Measurements from ENCODE around the gene MINDY4. TPM values are rescaled to one million over a fixed set of nuclear protein-coding genes. Genes with fewer than 3 reads are reported as not detected.

MINDY4 gene
- polyA plus RNA-seq, 3 donors from 2014 or later: 0.45 to 0.71 TPM; not detected in 1

GRCh38 chr7:30771880-30772425, 736 bp downstream of the MINDY4 start:
- Mint-ChIP-seq H3K27ac (peak overlapping the region in 5 of 6 donors; percentile 6 to 82 (median 47)), H3K27me3 (ENCODE audit: low read depth in 3 of 3) (peaks cover 2% of the 10 kb centered on the region in 3 donors), H3K4me3 (peak overlapping the region; percentile 85 to 91 (median 85)), H3K9me3 (no peaks in the 10 kb centered on the region), H3K36me3 (no peaks in the 10 kb centered on the region), H3K4me1 (peaks cover 7 to 10% of the 10 kb centered on the region in 2 donors)
- DNase-seq: no peak

- H3K4me3 Mint-ChIP-seq: no peak overlapping the region
- no peak overlapping the region for H3K27ac Mint-ChIP-seq
- H3K36me3 Mint-ChIP-seq: no peaks in the 10 kb centered on the region
Observed at GRCh38 chr7:30772984-30773383, 1.8 kb downstream of the MINDY4 start.

GRCh38 chr7:30775992-30776391, 4.8 kb downstream of the MINDY4 start:
- no peak for DNase-seq
- Mint-ChIP-seq H3K36me3 (no peaks in the 10 kb centered on the region), H3K4me3 (no peak overlapping the region), H3K27ac (no peak overlapping the region), H3K27me3 (ENCODE audit: low read depth in 3 of 3) (peaks cover under 1 to 3% (median 2%) of the 10 kb centered on the region in 3 donors), H3K9me3 (no peaks in the 10 kb centered on the region), H3K4me1 (peaks cover 5 to 7% of the 10 kb centered on the region in 2 donors)

More at GRCh38 chr7:30772984-30773383, 1.8 kb downstream of the MINDY4 start:
- Mint-ChIP-seq H3K9me3 (no peaks in the 10 kb centered on the region), H3K27me3 (ENCODE audit: low read depth in 3 of 3) (peaks cover 0 to 2% (median 2%) of the 10 kb centered on the region in 3 donors), H3K4me1 (peaks cover 7 to 10% of the 10 kb centered on the region in 2 donors)
- no peak for DNase-seq

GRCh38 chr7:30776971-30777370, 5.8 kb downstream of the MINDY4 start:
- no peaks in the 10 kb centered on the region for H3K9me3 Mint-ChIP-seq
- H3K27ac Mint-ChIP-seq: no peak overlapping the region
- DNase-seq: no peak
- no peak overlapping the region for H3K4me3 Mint-ChIP-seq
- peaks cover 3 to 5% of the 10 kb centered on the region in 2 donors for H3K4me1 Mint-ChIP-seq
- peaks cover 1 to 4% (median 2%) of the 10 kb centered on the region in 3 donors for H3K27me3 Mint-ChIP-seq (ENCODE audit: low read depth in 3 of 3)
- H3K36me3 Mint-ChIP-seq: no peaks in the 10 kb centered on the region

GRCh38 chr7:30778255-30779025, 7.2 kb downstream of the MINDY4 start:
- Mint-ChIP-seq H3K27me3 (ENCODE audit: low read depth in 3 of 3) (peaks cover 0 to 4% (median 2%) of the 10 kb centered on the region in 3 donors), H3K4me3 (no peak overlapping the region), H3K9me3 (no peaks in the 10 kb centered on the region), H3K4me1 (no peaks in the 10 kb centered on the region), H3K36me3 (peaks cover 0 to 7% (median 0%) of the 10 kb centered on the region in 3 donors), H3K27ac (no peak overlapping the region)
- no peak for DNase-seq

GRCh38 chr7:30779574-30779973, 8.4 kb downstream of the MINDY4 start:
- H3K36me3 Mint-ChIP-seq: peaks cover 0 to 7% (median 0%) of the 10 kb centered on the region in 3 donors
- H3K4me3 Mint-ChIP-seq: no peak overlapping the region
- H3K9me3 Mint-ChIP-seq: no peaks in the 10 kb centered on the region
- no peak for DNase-seq
- no peaks in the 10 kb centered on the region for H3K4me1 Mint-ChIP-seq
- H3K27ac Mint-ChIP-seq: no peak overlapping the region
- H3K27me3 Mint-ChIP-seq (ENCODE audit: low read depth in 3 of 3): peaks cover 0 to 4% (median 2%) of the 10 kb centered on the region in 3 donors

- no peaks in the 10 kb centered on the region for H3K4me1 Mint-ChIP-seq
- peaks cover 0 to 4% (median 2%) of the 10 kb centered on the region in 3 donors for H3K27me3 Mint-ChIP-seq (ENCODE audit: low read depth in 3 of 3)
- H3K4me3 Mint-ChIP-seq: no peak overlapping the region
- no peak overlapping the region for H3K27ac Mint-ChIP-seq
- no peak for DNase-seq
- H3K36me3 Mint-ChIP-seq: peaks cover 0 to 8% (median 7%) of the 10 kb centered on the region in 3 donors
- H3K9me3 Mint-ChIP-seq: no peaks in the 10 kb centered on the region
Observed at GRCh38 chr7:30780941-30781340, 9.7 kb downstream of the MINDY4 start.

- peaks cover 0 to 4% (median 2%) of the 10 kb centered on the region in 3 donors for H3K27me3 Mint-ChIP-seq (ENCODE audit: low read depth in 3 of 3)
- H3K4me3 Mint-ChIP-seq: no peak overlapping the region
- no peaks in the 10 kb centered on the region for H3K9me3 Mint-ChIP-seq
- H3K36me3 Mint-ChIP-seq: peaks cover 0 to 8% (median 7%) of the 10 kb centered on the region in 3 donors
- no peaks in the 10 kb centered on the region for H3K4me1 Mint-ChIP-seq
- no peak for DNase-seq
- no peak overlapping the region for H3K27ac Mint-ChIP-seq
Observed at GRCh38 chr7:30782690-30783089, 11.5 kb downstream of the MINDY4 start.

GRCh38 chr7:30785786-30786185, 14.6 kb downstream of the MINDY4 start:
- Mint-ChIP-seq H3K9me3 (no peaks in the 10 kb centered on the region), H3K27ac (no peak overlapping the region), H3K27me3 (ENCODE audit: low read depth in 3 of 3) (peaks cover 0 to 3% (median 2%) of the 10 kb centered on the region in 3 donors), H3K4me1 (no peaks in the 10 kb centered on the region), H3K36me3 (peaks cover 0 to 8% (median 7%) of the 10 kb centered on the region in 3 donors), H3K4me3 (no peak overlapping the region)
- DNase-seq: no peak

- Mint-ChIP-seq H3K9me3 (no peaks in the 10 kb centered on the region), H3K4me3 (no peak overlapping the region), H3K36me3 (peaks cover 0 to 11% (median 3%) of the 10 kb centered on the region in 3 donors), H3K27ac (no peak overlapping the region), H3K4me1 (no peaks in the 10 kb centered on the region), H3K27me3 (ENCODE audit: low read depth in 3 of 3) (peaks cover 0 to 1% (median 0%) of the 10 kb centered on the region in 3 donors)
- DNase-seq: no peak
Observed at GRCh38 chr7:30787486-30787885, 16.3 kb downstream of the MINDY4 start.

GRCh38 chr7:30788640-30789333, 17.6 kb downstream of the MINDY4 start:
- Mint-ChIP-seq H3K9me3 (no peaks in the 10 kb centered on the region), H3K4me3 (no peak overlapping the region), H3K4me1 (no peaks in the 10 kb centered on the region), H3K36me3 (peaks cover 0 to 11% (median 0%) of the 10 kb centered on the region in 3 donors), H3K27ac (no peak overlapping the region), H3K27me3 (ENCODE audit: low read depth in 3 of 3) (peaks cover 0 to 1% (median 0%) of the 10 kb centered on the region in 3 donors)
- no peak for DNase-seq

GRCh38 chr7:30789334-30789711, 18.1 kb downstream of the MINDY4 start:
- Mint-ChIP-seq H3K27ac (no peak overlapping the region), H3K4me3 (no peak overlapping the region), H3K9me3 (no peaks in the 10 kb centered on the region), H3K4me1 (no peaks in the 10 kb centered on the region), H3K36me3 (peaks cover 0 to 11% (median 0%) of the 10 kb centered on the region in 3 donors), H3K27me3 (ENCODE audit: low read depth in 3 of 3) (peaks cover 0 to 1% (median 0%) of the 10 kb centered on the region in 3 donors)
- DNase-seq: no peak

GRCh38 chr7:30790356-30790755, 19.1 kb downstream of the MINDY4 start:
- no peak for DNase-seq
- Mint-ChIP-seq H3K27ac (no peak overlapping the region), H3K36me3 (peaks cover 0 to 6% (median 0%) of the 10 kb centered on the region in 3 donors), H3K9me3 (no peaks in the 10 kb centered on the region), H3K27me3 (ENCODE audit: low read depth in 3 of 3) (peaks cover 0 to 1% (median 0%) of the 10 kb centered on the region in 3 donors), H3K4me1 (no peaks in the 10 kb centered on the region), H3K4me3 (no peak overlapping the region)

GRCh38 chr7:30791114-30791513, 19.9 kb downstream of the MINDY4 start:
- H3K27ac Mint-ChIP-seq: no peak overlapping the region
- H3K9me3 Mint-ChIP-seq: no peaks in the 10 kb centered on the region
- peaks cover 1 to 4% of the 10 kb centered on the region in 2 donors for H3K4me1 Mint-ChIP-seq
- no peak overlapping the region for H3K4me3 Mint-ChIP-seq
- H3K36me3 Mint-ChIP-seq: peaks cover 0 to 3% (median 0%) of the 10 kb centered on the region in 3 donors
- H3K27me3 Mint-ChIP-seq (ENCODE audit: low read depth in 3 of 3): peaks cover 0 to 1% (median 0%) of the 10 kb centered on the region in 3 donors
- DNase-seq: no peak
